ENCODE data around the gene ZNF18.
"Not testable (repeated sequence)": the region's sequence is repeated elsewhere in the genome, so short reads cannot be mapped to it uniquely, and the experiment has no call there.

The ZNF18 gene

GRCh38 chr17:11981862-11982261 lies 15.4 kb downstream of the ZNF18 start:
- no peak for DNase-seq (ENCODE audit: low spot score)

GRCh38 chr17:11980813-11981212 lies 16.5 kb downstream of the ZNF18 start:
- no peak for DNase-seq (ENCODE audit: low spot score)

- DNase-seq (ENCODE audit: low spot score) = no peak
Measured at GRCh38 chr17:11979795-11980194, 17.5 kb downstream of the ZNF18 start.

- not testable (repeated sequence) for DNase-seq (ENCODE audit: low spot score)
Measured at GRCh38 chr17:11972741-11973140, 24.5 kb downstream of the ZNF18 start.

- DNase-seq (ENCODE audit: low spot score) = no peak
Measured at GRCh38 chr17:11969565-11969964, 27.7 kb downstream of the ZNF18 start.

- no peak for DNase-seq (ENCODE audit: low spot score)
Measured at GRCh38 chr17:11954936-11955335, 42.3 kb downstream of the ZNF18 start.

GRCh38 chr17:11953924-11954323 lies 43.4 kb downstream of the ZNF18 start:
- DNase-seq (ENCODE audit: low spot score) = no peak

GRCh38 chr17:11952610-11953009 lies 44.7 kb downstream of the ZNF18 start:
- no peak for DNase-seq (ENCODE audit: low spot score)

GRCh38 chr17:11950771-11951519 lies 46.3 kb downstream of the ZNF18 start:
- DNase-seq (ENCODE audit: low spot score) = no peak

- DNase-seq (ENCODE audit: low spot score) = not testable (repeated sequence)
Measured at GRCh38 chr17:11949571-11949970, 47.7 kb downstream of the ZNF18 start.

GRCh38 chr17:11948789-11949188 lies 48.5 kb downstream of the ZNF18 start:
- DNase-seq (ENCODE audit: low spot score) = no peak

- no peak for DNase-seq (ENCODE audit: low spot score)
Measured at GRCh38 chr17:11944587-11944986, 52.7 kb downstream of the ZNF18 start.

- no peak for DNase-seq (ENCODE audit: low spot score)
Measured at GRCh38 chr17:11943759-11944347, 53.4 kb downstream of the ZNF18 start.

- DNase-seq (ENCODE audit: low spot score) = not testable (repeated sequence)
Measured at GRCh38 chr17:11943086-11943485, 54.2 kb downstream of the ZNF18 start.

GRCh38 chr17:11940904-11941303 lies 56.4 kb downstream of the ZNF18 start:
- no peak for DNase-seq (ENCODE audit: low spot score)

- DNase-seq (ENCODE audit: low spot score) = peak; percentile 35
Measured at GRCh38 chr17:11935734-11936406, 61.4 kb downstream of the ZNF18 start.

GRCh38 chr17:11932337-11932898 lies 64.9 kb downstream of the ZNF18 start:
- no peak for DNase-seq (ENCODE audit: low spot score)

GRCh38 chr17:11928436-11928835 lies 68.8 kb downstream of the ZNF18 start:
- no peak for DNase-seq (ENCODE audit: low spot score)
